HCT116 (cell line): ENCODE data around the gene LZTR1. TPM values are rescaled to one million over a fixed set of nuclear protein-coding genes. Genes with fewer than 3 reads are reported as not detected.

Experiments
- ATAC-seq: fragments of 200-7000 bp; cut with Tn5 transposase; 2 replicates; pipeline ENCODE4 v1.9.1; 2020; ENCODE audit warnings: mild to moderate bottlenecking, moderate library complexity
- BruUV-seq: library from RNA; stranded (reverse); fragments of 400-500 nt; replicated peaks from 2 replicates; lab custom pipeline; 2021; lab: Mats Ljungman, UMichigan
- CTCF ChIA-PET: fragments of 300-600 bp; sonication (Branson Sonifier 250); formaldehyde crosslinking; loops from one replicate; lab custom pipeline; 2021; ENCODE audit warnings: antibody characterized with exemption; lab: Charles Lee
- POLR2A ChIA-PET: fragments of 300-600, 350-600 bp; sonication (Branson Sonifier 250); formaldehyde crosslinking; loops from one replicate; lab custom pipeline; 2021; ENCODE audit warnings: antibody characterized with exemption; lab: Charles Lee
- RAD21 ChIA-PET, 2 experiments: fragments of 300-600 bp; sonication (Branson Sonifier 250); formaldehyde crosslinking; loops; one replicate each; lab custom pipeline; 2023; ENCODE audit warnings: low total read pairs in 2 of 2; ENCODE audit not compliant: uncharacterized antibody in 2 of 2, unreplicated experiment in 2 of 2, low non-redundant PET in 1 of 2; lab: Charles Lee
- DNase-seq: peaks from one replicate; pipeline ENCODE4 v3.0.0-alpha.2; 2010; ENCODE audit warnings: low read depth, low spot score
- H2AFZ ChIP-seq: fragments of 200-600 bp; shearing (Covaris generic), sonication (generic); 2 replicates; pipeline ENCODE4 v1.6.1; 2017; ENCODE audit warnings: low read depth, mixed run types, mixed read lengths, antibody characterized with exemption, low read length; ENCODE audit not compliant: poor library complexity, severe bottlenecking
- H3K27ac ChIP-seq: 2 replicates; pipeline ENCODE4 v1.5.1; 2012; ENCODE audit warnings: low read depth, low read length
- H3K27me3 ChIP-seq: fragments of 200-600 bp; sonication (generic); 2 replicates; pipeline ENCODE4 v1.6.1; 2016; ENCODE audit warnings: mixed run types, low read length, mixed read lengths; ENCODE audit not compliant: insufficient read depth
- H3K36me3 ChIP-seq, 2 experiments: fragments of 200-500 bp in 1 of 2; fragments of 200-600 bp in 1 of 2; sonication (Bioruptor generic) in 1 of 2; sonication (generic) in 1 of 2; 2 replicates each; pipeline versions ENCODE4 v1.5.1 to v1.6.1; 2014 to 2016; ENCODE audit warnings: low read length in 2 of 2, inconsistent platforms in 1 of 2, mixed read lengths in 1 of 2, mixed run types in 1 of 2; ENCODE audit not compliant: insufficient read depth in 2 of 2, control insufficient read depth in 1 of 2
- H3K4me1 ChIP-seq, 2 experiments: fragments of 200-600 bp in 1 of 2; sonication (generic) in 1 of 2; 2 replicates each; pipeline versions ENCODE4 v1.5.1 to v1.6.1; 2012 to 2017; ENCODE audit warnings: low read length in 2 of 2, inconsistent platforms in 1 of 2, mild to moderate bottlenecking in 1 of 2, mixed read lengths in 1 of 2, mixed run types in 1 of 2, moderate library complexity in 1 of 2; ENCODE audit not compliant: insufficient read depth in 2 of 2, control insufficient read depth in 1 of 2
- H3K4me2 ChIP-seq: fragments of 200-600 bp; sonication (generic); 2 replicates; pipeline ENCODE4 v1.6.1; 2017; ENCODE audit warnings: mixed run types, low read length, mixed read lengths
- H3K4me3 ChIP-seq, 2 experiments: fragments of 200-600 bp in 1 of 2; sonication (generic) in 1 of 2; replicated peaks in 1 of 2; 2 replicates each; pipeline ENCODE4 v1.5.1; 2011 to 2016; ENCODE audit warnings: low read length in 2 of 2, control low read depth in 1 of 2, low read depth in 1 of 2, mild to moderate bottlenecking in 1 of 2, mixed read lengths in 1 of 2, mixed run types in 1 of 2
- H3K79me2 ChIP-seq: fragments of 200-600 bp; sonication (generic); 2 replicates; pipeline ENCODE4 v1.6.1; 2017; ENCODE audit warnings: mild to moderate bottlenecking, mixed run types, low read length, moderate library complexity, mixed read lengths; ENCODE audit not compliant: insufficient read depth
- H3K9ac ChIP-seq: fragments of 200-600 bp; sonication (generic); 2 replicates; pipeline ENCODE4 v1.6.1; 2016; ENCODE audit warnings: low read length, mixed read lengths
- H3K9me2 ChIP-seq: fragments of 200-600 bp; sonication (generic), shearing (Covaris generic); 2 replicates; pipeline ENCODE4 v1.6.1; 2017; ENCODE audit warnings: mixed run types, mild to moderate bottlenecking, moderate library complexity; ENCODE audit not compliant: insufficient read depth
- H3K9me3 ChIP-seq, 2 experiments: fragments of 200-500 bp in 1 of 2; fragments of 200-600 bp in 1 of 2; sonication (Bioruptor generic) in 1 of 2; sonication (generic) in 1 of 2; 2 replicates each; pipeline ENCODE4 v1.6.1; 2014 to 2017; ENCODE audit warnings: low read length in 2 of 2, mixed read lengths in 2 of 2, inconsistent platforms in 1 of 2, low read depth in 1 of 2, mild to moderate bottlenecking in 1 of 2, mixed run types in 1 of 2, moderate library complexity in 1 of 2; ENCODE audit not compliant: control insufficient read depth in 1 of 2, insufficient read depth in 1 of 2
- H4K20me1 ChIP-seq: fragments of 200-600 bp; sonication (generic), shearing (Covaris generic); 2 replicates; pipeline ENCODE4 v1.6.1; 2017; ENCODE audit warnings: mixed run types, mild to moderate bottlenecking, moderate library complexity; ENCODE audit not compliant: insufficient read depth
- CBX3 ChIP-seq: IDR thresholded peaks from 2 replicates; pipeline ENCODE4 v1.6.1; 2012; ENCODE audit warnings: low read depth
- CEBPB ChIP-seq: IDR thresholded peaks from 2 replicates; pipeline ENCODE4 v1.6.1; 2012; ENCODE audit warnings: low read depth
- FOSL1 ChIP-seq: IDR thresholded peaks from 2 replicates; pipeline ENCODE4 v1.6.1; 2012; ENCODE audit warnings: low read depth
- JUND ChIP-seq: IDR thresholded peaks from 2 replicates; pipeline ENCODE4 v1.6.1; 2012
- POLR2AphosphoS5 ChIP-seq: IDR thresholded peaks from 2 replicates; pipeline ENCODE4 v1.6.1; 2011; ENCODE audit warnings: mild to moderate bottlenecking, low read depth, low read length, moderate library complexity
- RAD21 ChIP-seq: IDR thresholded peaks from 2 replicates; pipeline ENCODE4 v1.6.1; 2012; ENCODE audit warnings: low read depth, mild to moderate bottlenecking
- SRF ChIP-seq: IDR thresholded peaks from 2 replicates; pipeline ENCODE4 v1.6.1; 2012; ENCODE audit warnings: low read depth
- intact Hi-C: fragments of 100-400 bp; cut with micrococcal nuclease; formaldehyde crosslinking; loops from 2 replicates; pipeline ENCODE4 v1.10.0; 2022
- total RNA-seq: library from RNA; stranded (reverse); gene quantifications from one replicate; pipeline ENCODE4 v1.2.1, GENCODE V29; 2021; ENCODE audit not compliant: unreplicated experiment
- TF ChIP-seq, protein P1 (sequence below): IDR thresholded peaks from 2 replicates; pipeline ENCODE4 v1.6.1; 2012
- TF ChIP-seq, protein P2 (sequence below), 3 experiments: fragments of 200-600 bp in 1 of 3; sonication (generic) in 1 of 3; IDR thresholded peaks in 2 of 3; conservative IDR thresholded peaks in 1 of 3; 2 replicates each; pipeline ENCODE4 v1.5.1; 2012 to 2017; ENCODE audit warnings: low read depth in 2 of 3, low read length in 2 of 3, antibody characterized with exemption in 1 of 3, borderline replicate concordance in 1 of 3, control low read depth in 1 of 3, mild to moderate bottlenecking in 1 of 3, mixed read lengths in 1 of 3, mixed run types in 1 of 3, moderate library complexity in 1 of 3; ENCODE audit not compliant: insufficient read depth in 1 of 3
- TF ChIP-seq, protein P3 (sequence below): IDR thresholded peaks from 2 replicates; pipeline ENCODE4 v1.6.1; 2011; ENCODE audit warnings: mild to moderate bottlenecking, low read length, moderate library complexity; ENCODE audit not compliant: insufficient replicate concordance; ENCODE audit errors: extremely low read depth
- TF ChIP-seq, protein P4 (sequence below): IDR thresholded peaks from 2 replicates; pipeline ENCODE4 v1.6.1; 2012

The LZTR1 gene
- total RNA-seq, 1 experiment from 2014 or later, result 56.5 TPM

DNA sequence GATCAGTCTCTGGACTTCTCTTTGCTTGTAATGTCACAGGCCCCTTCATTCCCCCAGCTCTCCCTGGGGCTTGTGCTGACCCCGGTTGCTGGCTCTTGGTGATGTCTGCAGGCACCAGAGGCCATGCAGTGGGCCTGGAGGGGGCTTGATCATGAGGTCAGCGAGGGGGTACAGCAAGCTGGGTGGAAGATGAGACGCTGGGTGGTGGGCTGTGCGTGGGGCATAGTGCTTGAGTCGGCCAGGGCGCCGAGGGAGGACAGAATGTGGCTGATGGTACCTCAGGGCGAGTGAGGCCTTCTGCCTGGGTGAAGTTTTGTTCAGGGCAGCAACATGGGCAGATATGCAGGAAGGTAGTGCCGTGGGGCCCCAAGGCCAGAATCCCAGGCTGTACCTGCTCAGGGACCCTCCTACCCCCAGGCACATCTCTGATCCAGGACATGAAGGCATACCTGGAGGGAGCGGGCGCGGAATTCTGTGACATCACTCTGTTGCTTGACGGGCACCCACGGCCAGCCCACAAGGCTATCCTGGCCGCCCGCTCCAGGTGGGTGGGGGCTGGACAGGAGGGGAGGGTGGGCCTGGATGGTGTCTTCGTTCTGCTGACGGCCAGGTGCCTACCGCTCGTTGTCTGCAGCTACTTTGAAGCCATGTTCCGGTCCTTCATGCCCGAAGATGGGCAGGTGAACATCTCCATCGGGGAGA lies 13.4 kb downstream of the LZTR1 start:
- ChIA-PET POLR2A (no interaction called here), CTCF (no interaction called here)

More for the DNA sequence above, 13.4 kb downstream of the LZTR1 start:
- intact Hi-C loops, result no loop called here
- Histone ChIP-seq H3K79me2 (peaks cover 12% of the 10 kb centered on the region), H3K27ac (no peak overlapping the region), H3K4me2 (no peak overlapping the region), H3K9me3 (no peaks in the 10 kb centered on the region), H3K27me3 (no peaks in the 10 kb centered on the region), H4K20me1 (no peaks in the 10 kb centered on the region), H3K9ac (no peak overlapping the region), H3K4me3 (no peak overlapping the region), H3K36me3 (peaks cover 6 to 16% of the 10 kb centered on the region in 2 experiments; a peak in 3 of 4 replicates), H2AFZ (no peak overlapping the region), H3K9me2 (no peaks in the 10 kb centered on the region), H3K4me1 (peaks cover 4 to 5% of the 10 kb centered on the region in 2 experiments; a peak in 3 of 4 replicates)
- DNase-seq, result no peak
- RAD21 ChIA-PET, result no interaction called here
- BruUV-seq, result no TSS peak
- no peak for ATAC-seq
- TF ChIP-seq POLR2AphosphoS5, result no peak
- TF ChIP-seq, protein P1, sequence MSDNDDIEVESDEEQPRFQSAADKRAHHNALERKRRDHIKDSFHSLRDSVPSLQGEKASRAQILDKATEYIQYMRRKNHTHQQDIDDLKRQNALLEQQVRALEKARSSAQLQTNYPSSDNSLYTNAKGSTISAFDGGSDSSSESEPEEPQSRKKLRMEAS, result no peak
- TF ChIP-seq, protein P2, sequence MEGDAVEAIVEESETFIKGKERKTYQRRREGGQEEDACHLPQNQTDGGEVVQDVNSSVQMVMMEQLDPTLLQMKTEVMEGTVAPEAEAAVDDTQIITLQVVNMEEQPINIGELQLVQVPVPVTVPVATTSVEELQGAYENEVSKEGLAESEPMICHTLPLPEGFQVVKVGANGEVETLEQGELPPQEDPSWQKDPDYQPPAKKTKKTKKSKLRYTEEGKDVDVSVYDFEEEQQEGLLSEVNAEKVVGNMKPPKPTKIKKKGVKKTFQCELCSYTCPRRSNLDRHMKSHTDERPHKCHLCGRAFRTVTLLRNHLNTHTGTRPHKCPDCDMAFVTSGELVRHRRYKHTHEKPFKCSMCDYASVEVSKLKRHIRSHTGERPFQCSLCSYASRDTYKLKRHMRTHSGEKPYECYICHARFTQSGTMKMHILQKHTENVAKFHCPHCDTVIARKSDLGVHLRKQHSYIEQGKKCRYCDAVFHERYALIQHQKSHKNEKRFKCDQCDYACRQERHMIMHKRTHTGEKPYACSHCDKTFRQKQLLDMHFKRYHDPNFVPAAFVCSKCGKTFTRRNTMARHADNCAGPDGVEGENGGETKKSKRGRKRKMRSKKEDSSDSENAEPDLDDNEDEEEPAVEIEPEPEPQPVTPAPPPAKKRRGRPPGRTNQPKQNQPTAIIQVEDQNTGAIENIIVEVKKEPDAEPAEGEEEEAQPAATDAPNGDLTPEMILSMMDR (IDR thresholded peaks at IDR 0.05 in 2 of 3, conservative IDR thresholded peaks at IDR 0.05 in 1 of 3; ENCODE audit: borderline replicate concordance in 1 of 3, insufficient read depth in 1 of 3, low read depth in 2 of 3, low read length in 2 of 3), result no peak
- TF ChIP-seq JUND, result no peak
- no peak for TF ChIP-seq CEBPB
- TF ChIP-seq SRF, result no peak
- no peak for TF ChIP-seq CBX3
- no peak for TF ChIP-seq FOSL1
- TF ChIP-seq, protein P3, sequence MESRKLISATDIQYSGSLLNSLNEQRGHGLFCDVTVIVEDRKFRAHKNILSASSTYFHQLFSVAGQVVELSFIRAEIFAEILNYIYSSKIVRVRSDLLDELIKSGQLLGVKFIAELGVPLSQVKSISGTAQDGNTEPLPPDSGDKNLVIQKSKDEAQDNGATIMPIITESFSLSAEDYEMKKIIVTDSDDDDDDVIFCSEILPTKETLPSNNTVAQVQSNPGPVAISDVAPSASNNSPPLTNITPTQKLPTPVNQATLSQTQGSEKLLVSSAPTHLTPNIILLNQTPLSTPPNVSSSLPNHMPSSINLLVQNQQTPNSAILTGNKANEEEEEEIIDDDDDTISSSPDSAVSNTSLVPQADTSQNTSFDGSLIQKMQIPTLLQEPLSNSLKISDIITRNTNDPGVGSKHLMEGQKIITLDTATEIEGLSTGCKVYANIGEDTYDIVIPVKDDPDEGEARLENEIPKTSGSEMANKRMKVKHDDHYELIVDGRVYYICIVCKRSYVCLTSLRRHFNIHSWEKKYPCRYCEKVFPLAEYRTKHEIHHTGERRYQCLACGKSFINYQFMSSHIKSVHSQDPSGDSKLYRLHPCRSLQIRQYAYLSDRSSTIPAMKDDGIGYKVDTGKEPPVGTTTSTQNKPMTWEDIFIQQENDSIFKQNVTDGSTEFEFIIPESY, result no peak
- no peak for TF ChIP-seq RAD21
- TF ChIP-seq, protein P4, sequence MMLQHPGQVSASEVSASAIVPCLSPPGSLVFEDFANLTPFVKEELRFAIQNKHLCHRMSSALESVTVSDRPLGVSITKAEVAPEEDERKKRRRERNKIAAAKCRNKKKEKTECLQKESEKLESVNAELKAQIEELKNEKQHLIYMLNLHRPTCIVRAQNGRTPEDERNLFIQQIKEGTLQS, result no peak
